ENCODE data around the gene LOXL4. TPM values are rescaled to one million over a fixed set of nuclear protein-coding genes. Genes with fewer than 3 reads are reported as not detected.
A peak's percentile ranks its signal among the peaks of the same experiment; 100 is the strongest.
"Not testable (repeated sequence)": the region's sequence is repeated elsewhere in the genome, so short reads cannot be mapped to it uniquely, and the experiment has no call there.

LOXL4 gene
- polyA plus RNA-seq, 4 donors = 3.7 to 19.0 (median 4.5) TPM

DNA sequence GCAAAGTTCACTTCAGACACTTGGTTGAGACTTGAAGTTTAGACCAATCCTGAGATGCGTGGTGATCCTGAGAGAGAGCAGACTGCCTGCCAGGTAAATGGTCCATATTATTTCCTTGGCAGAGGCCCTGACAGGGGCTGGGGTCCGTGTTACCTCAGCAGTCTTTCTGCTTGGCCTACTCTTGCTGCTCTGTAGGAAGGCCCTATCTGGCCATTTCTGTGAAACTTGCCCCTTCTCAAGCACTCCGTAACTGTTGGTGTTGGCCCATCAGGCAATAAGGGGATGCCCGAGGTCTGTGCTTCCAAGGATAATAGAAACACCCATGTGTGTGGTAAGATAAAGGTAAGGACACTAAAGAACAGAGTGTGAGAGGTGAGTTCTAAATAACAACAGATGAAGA is 20.0 kb downstream of the LOXL4 start:
- no peak for DNase-seq (ENCODE audit: low read depth in 4 of 4, low spot score in 3 of 4)

DNA sequence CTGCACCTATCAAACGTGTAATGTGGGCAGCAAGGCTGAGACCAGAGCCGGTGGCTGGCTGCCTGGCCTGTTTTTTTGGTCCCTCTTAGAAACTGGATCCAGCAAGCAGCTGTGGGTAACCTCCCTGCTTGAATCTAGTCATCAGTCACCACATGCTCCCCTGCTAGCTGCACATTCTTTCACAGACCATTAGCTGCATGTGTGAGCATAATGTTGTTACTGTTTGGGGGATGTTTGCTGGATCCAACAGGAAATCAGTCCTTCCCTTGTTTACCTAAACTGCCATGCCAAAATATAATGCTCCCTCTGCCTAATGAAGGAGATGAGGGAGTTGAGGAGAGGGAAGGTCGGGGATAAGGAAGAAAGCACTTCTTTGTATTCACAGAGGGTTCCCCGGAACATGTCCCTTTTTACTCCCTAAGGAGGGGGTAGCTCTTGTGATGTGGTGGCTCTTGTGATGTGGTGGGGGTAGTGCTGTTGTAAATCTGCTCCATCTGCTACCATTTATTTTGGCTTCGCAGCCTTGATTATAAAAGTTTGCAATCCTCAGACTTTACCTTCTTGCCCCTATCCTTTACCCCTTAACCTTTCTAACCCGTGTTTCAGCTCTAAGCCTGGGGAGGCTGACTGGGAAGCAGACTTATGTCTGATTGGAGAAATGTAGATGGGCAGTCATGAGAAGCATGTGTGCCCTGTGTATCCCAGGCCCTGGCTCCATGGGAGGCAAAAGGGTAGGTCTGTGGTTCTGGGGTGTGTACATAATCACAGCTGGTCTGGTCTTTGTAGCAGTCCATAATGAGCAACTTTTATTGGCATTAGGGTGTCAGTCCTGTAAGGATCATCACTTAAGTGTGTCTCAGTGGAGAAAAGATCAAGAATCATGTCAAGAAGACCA is 20.8 kb downstream of the LOXL4 start:
- DNase-seq (ENCODE audit: low read depth in 4 of 4, low spot score in 3 of 4) = peak; percentile 56 to 80 (median 62)

DNA sequence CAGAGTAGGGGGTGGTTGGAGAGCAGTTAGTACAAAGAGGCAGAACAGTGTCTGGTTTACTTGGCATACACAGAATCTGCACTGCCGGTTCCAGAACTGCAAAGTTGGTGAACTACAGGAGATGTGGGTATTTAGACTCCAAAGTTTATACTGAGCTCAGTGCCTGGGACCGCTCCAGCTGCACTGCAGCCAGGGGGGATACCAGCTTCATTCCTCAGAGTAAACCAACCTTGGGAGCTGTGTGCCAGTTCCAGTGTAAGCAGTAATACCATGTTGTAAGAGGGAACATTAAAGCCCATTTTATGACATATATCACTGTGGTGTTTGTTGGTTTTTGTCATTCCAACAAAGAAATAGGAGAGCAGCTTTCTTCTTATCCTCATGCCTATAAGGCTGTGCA is 23.4 kb downstream of the LOXL4 start:
- no peak for DNase-seq (ENCODE audit: low read depth in 4 of 4, low spot score in 3 of 4)

DNA sequence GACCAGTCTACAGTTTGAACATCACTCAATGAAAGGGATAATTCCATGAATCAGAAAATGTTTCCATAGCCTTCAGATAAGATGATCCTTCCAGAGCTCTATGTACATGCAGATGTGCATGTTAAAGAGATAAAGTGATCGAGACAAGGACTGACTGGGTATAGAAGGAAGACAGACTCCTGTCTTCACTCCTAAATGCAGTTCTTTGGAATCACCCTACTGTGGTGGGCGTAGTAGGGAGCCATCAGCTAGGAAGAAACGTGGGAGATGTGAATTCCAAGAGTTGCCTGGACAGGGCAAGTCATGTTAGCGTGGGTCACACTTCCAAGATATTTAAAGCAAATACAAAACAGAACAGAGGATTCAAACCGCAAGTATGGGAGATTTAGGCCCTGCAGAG is 23.9 kb downstream of the LOXL4 start:
- no peak for DNase-seq (ENCODE audit: low read depth in 4 of 4, low spot score in 3 of 4)

DNA sequence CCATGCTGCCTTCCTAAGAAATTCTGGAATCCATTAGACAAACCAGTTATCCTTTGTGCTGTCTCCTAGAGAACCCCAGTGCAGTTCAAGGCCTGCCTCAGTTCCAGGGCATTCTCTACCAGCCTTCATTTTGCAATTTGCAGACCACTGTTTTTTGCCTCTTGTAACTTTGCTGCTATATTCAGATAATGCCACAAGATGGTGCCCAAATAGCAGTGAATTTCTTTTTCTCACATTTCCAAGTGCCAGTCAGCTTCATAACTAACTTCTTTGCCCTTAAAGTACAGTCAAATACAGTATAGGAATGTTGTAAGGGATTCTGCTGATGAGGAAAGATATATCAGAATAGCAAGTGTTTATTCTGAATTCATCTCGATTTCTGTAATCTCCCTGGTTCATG is 25.2 kb downstream of the LOXL4 start:
- no peak for DNase-seq (ENCODE audit: low read depth in 4 of 4, low spot score in 3 of 4)

DNA sequence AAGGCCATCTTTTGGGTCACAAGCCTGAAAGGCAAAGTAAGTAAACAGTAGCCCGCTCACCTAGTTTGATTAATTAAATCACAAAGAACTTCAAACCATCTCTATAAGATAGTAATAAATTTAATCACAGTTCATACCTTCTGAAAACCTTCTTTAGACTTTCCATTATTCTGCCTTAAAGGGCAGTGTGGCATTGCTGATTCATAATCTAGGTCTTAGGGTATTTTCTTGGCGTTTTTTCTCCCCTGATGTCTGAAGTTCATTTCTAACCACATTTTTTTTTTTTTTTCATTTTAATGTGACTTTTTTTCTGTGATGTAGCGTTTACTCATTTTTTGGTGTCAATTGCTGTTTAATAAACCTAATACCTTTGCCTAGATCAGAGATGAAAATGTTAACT is 27.5 kb downstream of the LOXL4 start:
- no peak for DNase-seq (ENCODE audit: low read depth in 4 of 4, low spot score in 3 of 4)

DNA sequence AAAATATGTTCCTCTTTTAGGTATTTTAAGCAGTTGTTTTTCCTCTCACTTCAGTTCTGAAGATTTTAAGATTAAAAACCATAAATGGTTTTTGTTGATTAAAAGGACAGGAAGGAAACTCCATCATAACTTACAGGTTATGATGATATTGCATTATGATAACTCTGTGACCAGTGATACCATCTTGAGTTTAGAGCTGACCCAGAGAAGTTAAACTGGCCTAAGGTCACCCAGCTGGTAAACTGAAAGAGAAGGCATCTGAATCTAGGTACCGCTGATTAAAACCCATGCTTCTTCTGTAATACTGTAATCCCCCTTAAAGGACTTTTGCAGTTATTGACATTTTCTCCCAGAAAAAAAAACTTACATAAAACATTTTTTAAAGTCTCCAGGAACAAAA is 29.6 kb downstream of the LOXL4 start:
- DNase-seq (ENCODE audit: low read depth in 4 of 4, low spot score in 3 of 4) = no peak

DNA sequence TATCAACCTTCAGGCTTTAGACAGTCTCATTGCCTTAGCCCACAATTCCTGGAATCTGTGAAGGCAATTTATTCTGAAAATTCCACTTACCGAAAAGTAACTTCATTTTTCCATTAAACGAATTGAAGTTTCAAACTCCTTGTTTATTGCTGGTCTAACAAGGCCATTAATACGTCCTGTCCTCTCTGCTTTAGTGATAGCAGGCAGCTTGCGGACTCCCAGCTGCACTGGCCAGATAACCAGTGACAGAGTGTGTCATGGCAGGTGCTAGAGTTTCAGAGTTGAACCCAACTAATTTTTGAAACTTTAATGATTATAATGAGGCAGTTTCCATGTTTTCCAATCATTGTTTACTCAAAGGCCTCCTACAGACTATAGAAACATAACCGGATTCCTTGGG is 31.1 kb downstream of the LOXL4 start:
- DNase-seq (ENCODE audit: low read depth in 4 of 4, low spot score in 3 of 4) = no peak

DNA sequence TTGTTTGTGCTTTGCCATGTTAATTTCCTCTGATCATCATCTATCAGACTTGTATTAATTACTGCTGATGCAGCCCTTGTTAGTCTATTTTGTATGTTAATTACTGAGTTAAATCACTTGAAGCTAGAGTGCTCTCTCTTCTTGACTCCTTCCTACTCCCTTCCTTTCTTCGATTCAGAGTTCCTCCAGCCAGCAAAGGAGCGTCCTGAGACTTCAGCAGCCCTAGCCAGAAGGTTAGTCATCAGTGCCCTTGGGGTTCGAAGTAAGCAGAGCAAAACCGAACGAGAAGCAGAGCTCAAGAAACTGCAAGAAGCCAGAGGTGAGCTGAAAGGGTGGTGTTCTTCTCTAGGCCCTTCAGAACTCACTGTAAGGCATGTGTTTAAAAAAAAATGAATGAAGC is 32.1 kb downstream of the LOXL4 start:
- no peak for DNase-seq (ENCODE audit: low read depth in 4 of 4, low spot score in 3 of 4)

DNA sequence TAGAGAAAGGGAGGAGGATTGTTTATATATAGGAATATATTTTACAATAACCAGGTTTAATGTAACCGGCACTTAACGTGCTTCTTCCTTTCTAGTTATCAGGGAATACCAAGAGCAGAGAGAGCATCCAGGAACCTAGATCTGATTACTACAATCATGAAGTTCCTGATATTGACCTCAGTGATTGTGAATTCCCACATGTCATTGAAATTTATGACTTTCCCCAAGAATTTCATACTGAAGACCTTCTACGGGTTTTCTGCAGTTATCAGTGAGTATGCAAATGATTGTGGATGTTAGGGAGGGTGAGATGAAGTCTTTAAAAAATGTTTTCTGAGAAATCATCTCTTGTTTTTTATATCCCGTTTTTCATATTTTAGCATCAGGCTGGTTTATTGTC is 36.6 kb downstream of the LOXL4 start:
- DNase-seq (ENCODE audit: low read depth in 4 of 4, low spot score in 3 of 4) = no peak

DNA sequence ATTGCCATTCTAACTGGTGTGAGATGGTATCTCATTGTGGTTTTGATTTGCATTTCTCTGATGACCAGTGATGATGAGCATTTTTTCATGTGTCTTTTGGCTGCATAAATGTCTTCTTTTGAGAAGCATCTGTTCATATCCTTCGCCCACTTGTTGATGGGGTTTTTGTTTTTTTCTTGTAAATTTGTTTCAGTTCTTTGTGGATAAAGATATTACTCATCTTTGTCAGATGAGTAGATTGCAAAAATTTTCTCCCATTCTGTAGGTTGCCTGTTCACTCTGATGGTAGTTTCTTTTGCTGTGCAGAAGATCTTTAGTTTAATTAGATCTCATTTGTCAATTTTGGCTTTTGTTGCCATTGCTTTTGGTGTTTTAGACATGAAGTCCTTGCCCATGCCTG is 39.7 kb downstream of the LOXL4 start:
- DNase-seq (ENCODE audit: low read depth in 4 of 4, low spot score in 3 of 4) = not testable (repeated sequence)

DNA sequence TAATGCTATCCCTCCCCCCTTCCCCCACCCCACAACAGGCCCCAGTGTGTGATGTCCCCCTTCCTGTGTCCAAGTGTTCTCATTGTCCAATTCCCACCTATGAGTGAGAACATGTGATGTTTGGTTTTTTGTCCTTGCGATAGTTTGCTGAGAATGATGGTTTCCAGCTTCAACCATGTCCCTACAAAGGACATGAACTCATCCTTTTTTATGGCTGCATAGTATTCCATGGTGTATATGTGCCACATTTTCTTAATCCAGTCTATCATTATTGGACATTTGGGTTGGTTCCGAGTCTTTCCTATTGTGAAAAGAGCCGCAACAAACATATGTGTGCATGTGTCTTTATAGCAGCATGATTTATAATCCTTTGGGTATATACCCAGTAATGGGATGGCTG is 40.3 kb downstream of the LOXL4 start:
- not testable (repeated sequence) for DNase-seq (ENCODE audit: low read depth in 4 of 4, low spot score in 3 of 4)

DNA sequence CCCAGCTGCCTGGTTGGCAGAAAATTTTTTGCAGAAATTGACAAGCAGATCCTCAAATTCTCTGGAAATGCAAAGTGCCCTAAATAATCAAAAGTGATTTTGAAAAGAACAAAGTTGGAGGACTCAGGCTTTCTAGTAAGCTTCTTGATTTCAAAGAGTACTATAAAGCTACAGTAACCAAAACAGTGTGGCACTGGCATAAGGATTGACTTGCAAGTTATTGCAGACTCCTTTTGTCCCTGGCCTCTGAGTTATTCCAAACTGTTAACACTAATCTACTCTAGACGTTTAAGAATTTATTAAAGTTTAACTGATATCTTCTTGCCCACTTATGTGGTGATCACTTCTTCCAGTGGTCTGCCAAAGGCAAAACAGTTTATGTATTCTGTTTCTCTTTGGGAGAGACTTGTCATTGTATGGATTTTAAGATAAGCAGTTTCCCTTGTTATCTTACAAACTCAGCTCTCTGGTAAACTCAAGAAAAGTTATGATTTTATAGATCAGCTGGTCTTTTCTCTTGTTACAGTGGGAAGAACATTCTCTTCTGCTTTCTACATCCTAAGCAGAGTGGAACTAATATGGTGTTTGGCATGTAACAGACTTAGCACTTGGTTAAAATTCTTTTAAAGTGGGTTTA is 41.4 kb downstream of the LOXL4 start:
- no peak for DNase-seq (ENCODE audit: low read depth in 4 of 4, low spot score in 3 of 4)

DNA sequence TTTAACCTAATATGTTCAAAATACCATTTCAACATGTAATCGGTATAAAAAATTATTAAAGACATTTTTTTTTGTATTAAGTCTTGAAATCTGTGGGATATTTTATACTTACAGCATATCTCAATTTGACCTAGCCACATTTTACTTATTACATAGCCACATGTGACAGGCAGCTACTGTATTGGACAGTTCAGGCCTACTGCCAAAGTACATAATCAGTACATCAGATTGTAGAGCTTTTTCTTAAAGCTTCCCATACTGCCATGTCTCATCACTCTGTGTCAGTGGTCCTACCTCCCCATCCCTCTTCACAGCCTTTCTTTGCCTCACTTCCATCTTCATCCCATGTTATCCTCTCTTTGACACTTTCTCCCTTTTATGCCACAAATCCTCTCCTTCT is 43.0 kb downstream of the LOXL4 start:
- no peak for DNase-seq (ENCODE audit: low read depth in 4 of 4, low spot score in 3 of 4)

DNA sequence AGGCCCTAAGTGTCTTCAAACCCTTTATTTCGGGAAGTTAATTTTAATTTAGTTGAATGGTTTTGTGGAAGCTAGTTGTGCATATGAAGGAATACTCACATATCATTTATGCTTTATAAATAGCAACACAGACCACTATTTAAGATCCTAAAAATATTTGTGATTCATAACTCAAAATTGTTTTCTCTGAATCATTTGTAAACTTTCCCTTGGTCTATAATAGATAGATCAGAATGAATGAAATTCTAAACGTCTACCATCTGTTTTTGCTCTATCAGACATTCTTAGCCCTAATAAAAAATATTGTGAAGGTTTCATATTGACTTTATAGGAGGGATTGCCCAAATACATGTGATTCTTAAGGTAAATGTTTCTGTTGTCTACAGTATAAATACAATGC is 43.5 kb downstream of the LOXL4 start:
- no peak for DNase-seq (ENCODE audit: low read depth in 4 of 4, low spot score in 3 of 4)

DNA sequence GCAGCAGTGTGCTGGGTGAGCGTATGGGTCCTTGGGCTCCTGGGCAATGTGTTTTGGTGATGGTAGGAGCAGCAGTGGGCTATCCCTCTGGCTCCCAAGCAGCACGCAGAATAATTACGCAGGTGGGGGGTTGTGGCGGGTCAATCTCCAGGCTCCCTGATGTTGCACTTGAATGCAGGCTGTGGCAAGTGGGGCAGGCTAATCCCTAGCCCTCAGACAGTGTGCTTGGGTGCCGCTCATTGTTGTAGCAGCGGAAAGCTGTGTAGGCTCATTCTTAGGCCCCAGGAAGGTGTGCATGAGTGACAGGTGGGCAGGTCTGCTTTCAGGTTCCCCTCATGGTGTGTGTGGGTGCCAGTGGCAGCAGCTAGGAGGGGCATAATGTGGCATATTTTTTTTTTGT is 44.1 kb downstream of the LOXL4 start:
- no peak for DNase-seq (ENCODE audit: low read depth in 4 of 4, low spot score in 3 of 4)

DNA sequence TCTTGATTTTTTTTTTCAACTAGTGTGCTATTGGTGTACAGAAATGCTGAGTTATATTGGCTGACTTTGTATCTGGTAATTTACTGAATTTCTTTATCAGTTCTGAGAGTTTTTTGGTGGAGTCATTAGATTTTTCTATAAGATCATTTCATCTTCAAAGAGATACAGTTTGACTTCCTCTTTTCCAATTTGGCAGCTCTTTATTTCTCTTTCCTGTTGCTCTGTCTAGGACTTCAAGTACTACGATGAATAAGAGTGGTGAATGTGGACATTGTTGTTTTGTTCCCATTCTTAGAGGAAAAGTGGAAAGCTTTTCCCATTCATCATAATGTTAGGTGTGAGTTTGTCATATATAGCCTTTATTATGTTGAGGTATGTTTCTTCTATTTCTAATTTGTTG is 50.2 kb downstream of the LOXL4 start:
- DNase-seq (ENCODE audit: low read depth in 4 of 4, low spot score in 3 of 4) = no peak

DNA sequence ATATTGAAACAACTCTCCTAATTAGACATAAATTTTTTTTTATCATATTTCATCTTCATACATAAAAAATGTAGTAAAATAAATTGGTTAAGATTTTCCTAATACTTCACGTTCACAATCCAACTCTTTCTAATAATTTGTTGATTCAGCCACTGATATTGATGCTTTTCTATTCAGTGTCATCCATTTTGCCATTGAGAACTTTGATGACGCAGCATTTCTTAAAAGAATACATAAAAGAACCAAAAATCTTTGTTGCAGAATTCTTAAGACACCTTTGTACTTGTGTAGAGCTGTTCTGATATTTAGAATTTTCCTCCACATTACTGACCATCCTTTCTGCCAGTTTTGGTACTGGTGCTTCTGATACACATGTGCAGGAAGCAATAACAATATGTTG is 52.6 kb downstream of the LOXL4 start:
- DNase-seq (ENCODE audit: low read depth in 4 of 4, low spot score in 3 of 4) = no peak

DNA sequence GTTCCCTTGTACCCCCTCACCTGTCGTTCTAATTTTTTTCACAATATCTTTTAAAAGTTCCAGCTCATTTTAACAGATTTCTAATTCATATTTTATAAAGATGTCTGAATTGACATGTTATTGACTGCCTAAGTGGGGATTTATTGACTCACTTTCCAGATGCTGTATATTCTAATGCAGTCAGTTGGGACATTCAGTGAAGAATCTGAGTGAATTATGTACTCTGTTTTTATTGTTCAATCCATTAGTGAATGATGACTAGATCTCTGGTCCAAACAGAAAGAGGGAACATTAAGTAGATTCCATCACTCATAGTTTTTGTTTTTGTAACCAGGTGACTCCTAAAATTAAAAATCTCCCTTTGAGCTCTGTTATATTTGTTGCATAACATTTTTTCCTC is 54.3 kb downstream of the LOXL4 start:
- DNase-seq (ENCODE audit: low read depth in 4 of 4, low spot score in 3 of 4) = no peak

DNA sequence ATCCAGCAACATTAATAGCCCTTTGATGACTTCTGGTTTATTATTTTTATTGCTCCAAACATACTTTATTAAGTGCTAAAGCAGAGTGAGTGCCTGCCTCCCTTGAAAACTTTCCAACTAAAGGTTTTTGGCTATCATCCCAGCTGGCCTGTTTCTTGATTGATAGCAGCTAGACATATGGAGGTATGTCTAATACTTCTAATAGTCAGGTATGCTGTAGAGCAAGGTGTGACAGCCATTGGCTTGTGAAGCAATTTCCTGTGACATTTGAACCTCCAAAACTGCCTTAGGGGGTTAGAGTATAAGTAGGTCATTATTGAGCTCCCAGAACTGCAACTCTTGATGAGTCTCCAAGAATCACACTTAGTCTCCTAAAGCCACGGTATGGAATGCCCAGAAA is 55.8 kb downstream of the LOXL4 start:
- no peak for DNase-seq (ENCODE audit: low read depth in 4 of 4, low spot score in 3 of 4)

DNA sequence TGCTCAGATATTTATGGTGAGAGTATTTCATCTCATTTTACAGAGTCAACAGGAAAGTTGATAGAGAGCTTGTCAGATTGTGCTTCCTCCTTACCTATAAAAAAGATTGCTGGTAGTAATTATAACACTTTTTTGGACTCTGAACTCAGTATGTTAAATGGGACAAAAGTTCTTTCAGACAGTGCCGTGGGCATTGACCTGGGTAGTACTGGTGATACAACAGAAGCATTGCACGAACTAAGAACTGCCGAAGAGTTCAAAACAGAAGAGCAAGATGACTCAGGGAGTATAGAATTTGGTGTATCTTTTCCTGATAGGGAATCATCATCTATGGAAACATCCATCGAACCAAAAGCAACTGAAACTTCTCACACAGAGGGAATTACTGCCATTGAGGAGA is 58.6 kb downstream of the LOXL4 start:
- no peak for DNase-seq (ENCODE audit: low read depth in 4 of 4, low spot score in 3 of 4)

DNA sequence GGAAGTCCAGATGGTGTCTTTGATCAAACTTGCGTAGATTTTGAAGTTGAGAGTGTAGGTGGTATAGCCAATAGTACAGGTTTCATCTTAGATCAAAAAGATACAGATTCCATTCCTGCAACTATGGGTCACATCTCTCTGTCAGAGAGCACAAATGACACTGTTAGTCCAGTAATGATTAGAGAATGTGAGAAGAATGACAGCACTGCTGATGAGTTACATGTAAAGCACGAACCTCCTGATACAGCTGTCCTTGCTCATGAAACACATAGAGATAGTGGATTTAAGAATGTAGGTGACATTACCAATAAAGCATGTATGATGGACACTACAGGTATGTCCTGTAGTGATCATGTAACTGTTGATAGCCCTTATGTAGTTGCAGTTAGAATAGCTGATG is 59.1 kb downstream of the LOXL4 start:
- DNase-seq (ENCODE audit: low read depth in 4 of 4, low spot score in 3 of 4) = no peak

All from left renal pelvis (tissue), 4 donors.